ENCODE measurements around the gene AP5S1. TPM values are rescaled to one million over a fixed set of nuclear protein-coding genes. Genes with fewer than 3 reads are reported as not detected.

The AP5S1 gene
- total RNA-seq, 1 donor from 2014 or later, result 16.2 TPM

- no peak for DNase-seq (ENCODE audit: low spot score)
These were observed 54.0 kb downstream of the AP5S1 start for GRCh38 chr20:3874194-3874844.

- no peak for DNase-seq (ENCODE audit: low spot score)
These were observed 55.1 kb downstream of the AP5S1 start for GRCh38 chr20:3875378-3875974.

- no peak for DNase-seq (ENCODE audit: low spot score)
These were observed 55.7 kb downstream of the AP5S1 start for GRCh38 chr20:3876000-3876399.

GRCh38 chr20:3876676-3877075, 56.3 kb downstream of the AP5S1 start:
- no peak for DNase-seq (ENCODE audit: low spot score)

Other genes with a start within 250 kb of the AP5S1 start
- gene GFRA4, start 157.1 kb upstream of the AP5S1 start, total RNA-seq, result not detected
- 67.3 TPM for gene ADAM33, start 138.5 kb upstream of the AP5S1 start, total RNA-seq
- 8.2 TPM for gene SIGLEC1, start 107.9 kb upstream of the AP5S1 start, total RNA-seq
- gene HSPA12B, start 87.9 kb upstream of the AP5S1 start, total RNA-seq, result 5.4 TPM
- gene ADISSP, start 52.8 kb upstream of the AP5S1 start, total RNA-seq, result 61.1 TPM
- gene SPEF1, start 39.1 kb upstream of the AP5S1 start, total RNA-seq, result 0.75 TPM
- 109 TPM for gene CENPB, start 33.8 kb upstream of the AP5S1 start, total RNA-seq
- 38.9 TPM for gene CDC25B, start 24.2 kb upstream of the AP5S1 start, total RNA-seq
- 44.9 TPM for gene MAVS, start 26.3 kb downstream of the AP5S1 start, total RNA-seq
- 32.5 TPM for gene PANK2, start 68.8 kb downstream of the AP5S1 start, total RNA-seq
- gene RNF24, start 195.0 kb downstream of the AP5S1 start, total RNA-seq, result 9.4 TPM

Data from mucosa of gallbladder (tissue), 1 donor.